Choroid plexus epithelial cell (primary cell): ENCODE results near the gene NR6A1.
A peak's percentile ranks its signal among the peaks of the same experiment; 100 is the strongest.

ENCODE experiments used
- DNase-seq: peaks from one replicate; pipeline ENCODE4 v3.0.0-alpha.2; 2010; ENCODE audit warnings: low read depth
- H3K4me3 ChIP-seq: 2 replicates; pipeline ENCODE4 v1.5.1; 2011; ENCODE audit warnings: low read depth, mild to moderate bottlenecking, control low read depth, low read length, moderate library complexity
- TF ChIP-seq, protein P1 (sequence below): conservative IDR thresholded peaks from 2 replicates; pipeline ENCODE4 v1.5.1; 2011; ENCODE audit warnings: low read depth, mild to moderate bottlenecking, control low read depth, inconsistent platforms, low read length, moderate library complexity

The NR6A1 gene

DNA sequence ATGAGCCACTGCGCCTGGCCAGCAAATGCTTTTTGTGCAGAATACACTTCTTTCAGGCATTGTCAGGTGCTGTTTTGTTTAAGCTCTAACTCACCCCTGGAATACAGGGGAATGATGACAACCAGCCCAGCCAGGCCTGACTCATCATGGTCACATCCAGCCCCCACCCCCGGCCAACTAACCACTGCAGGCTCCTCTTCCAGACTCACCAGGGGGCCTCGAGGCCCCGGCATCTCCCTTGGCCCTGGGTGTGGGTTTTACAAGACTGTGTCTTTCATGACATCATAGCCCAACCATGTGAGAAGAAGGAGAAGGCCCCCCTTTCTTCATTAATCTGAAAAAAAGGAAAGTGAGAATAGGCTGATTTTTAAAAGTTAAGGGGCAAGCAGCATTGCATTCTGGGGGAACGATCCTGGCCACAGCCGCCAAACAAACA, 41.3 kb upstream of the NR6A1 start:
- TF ChIP-seq, protein P1, sequence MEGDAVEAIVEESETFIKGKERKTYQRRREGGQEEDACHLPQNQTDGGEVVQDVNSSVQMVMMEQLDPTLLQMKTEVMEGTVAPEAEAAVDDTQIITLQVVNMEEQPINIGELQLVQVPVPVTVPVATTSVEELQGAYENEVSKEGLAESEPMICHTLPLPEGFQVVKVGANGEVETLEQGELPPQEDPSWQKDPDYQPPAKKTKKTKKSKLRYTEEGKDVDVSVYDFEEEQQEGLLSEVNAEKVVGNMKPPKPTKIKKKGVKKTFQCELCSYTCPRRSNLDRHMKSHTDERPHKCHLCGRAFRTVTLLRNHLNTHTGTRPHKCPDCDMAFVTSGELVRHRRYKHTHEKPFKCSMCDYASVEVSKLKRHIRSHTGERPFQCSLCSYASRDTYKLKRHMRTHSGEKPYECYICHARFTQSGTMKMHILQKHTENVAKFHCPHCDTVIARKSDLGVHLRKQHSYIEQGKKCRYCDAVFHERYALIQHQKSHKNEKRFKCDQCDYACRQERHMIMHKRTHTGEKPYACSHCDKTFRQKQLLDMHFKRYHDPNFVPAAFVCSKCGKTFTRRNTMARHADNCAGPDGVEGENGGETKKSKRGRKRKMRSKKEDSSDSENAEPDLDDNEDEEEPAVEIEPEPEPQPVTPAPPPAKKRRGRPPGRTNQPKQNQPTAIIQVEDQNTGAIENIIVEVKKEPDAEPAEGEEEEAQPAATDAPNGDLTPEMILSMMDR = no peak
- H3K4me3 ChIP-seq = no peak overlapping the region
- peak; percentile 100 for DNase-seq

DNA sequence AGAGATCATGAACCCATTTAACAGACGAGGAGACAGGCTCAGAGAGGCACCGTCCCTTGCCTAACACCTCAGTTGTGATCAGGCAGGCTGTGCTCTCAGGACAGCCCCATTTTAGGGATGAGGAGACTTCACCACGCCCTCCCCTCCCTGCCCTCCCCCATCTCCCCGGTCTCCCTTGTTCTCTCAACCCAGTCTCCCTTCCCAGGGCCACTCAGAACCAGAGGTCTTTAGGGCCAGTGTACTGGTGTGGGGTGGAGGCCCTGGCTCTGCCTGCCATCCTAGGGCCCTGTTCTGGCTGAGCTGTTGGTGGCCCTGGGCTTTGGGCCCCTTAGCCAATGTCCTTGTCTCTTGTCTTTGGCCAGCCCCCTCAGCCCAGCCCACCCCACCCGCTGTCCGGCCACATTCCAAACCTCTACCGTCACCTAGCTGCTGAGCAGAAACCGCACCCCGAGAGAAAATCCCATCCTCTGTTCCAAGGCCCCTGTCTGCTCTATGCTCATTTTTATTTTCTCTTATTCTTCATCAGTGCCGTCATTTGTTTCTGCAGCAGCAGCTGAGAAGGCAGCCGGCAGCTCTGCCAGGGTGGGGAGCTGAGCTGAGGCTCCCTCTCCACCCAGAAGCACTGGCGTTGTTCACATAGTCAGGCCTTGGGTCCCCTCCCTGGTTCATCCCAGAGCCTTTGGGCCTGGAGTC, 39.7 kb upstream of the NR6A1 start:
- no peak overlapping the region for H3K4me3 ChIP-seq
- peak; percentile 94 for DNase-seq
- TF ChIP-seq, protein P1 = no peak

DNA sequence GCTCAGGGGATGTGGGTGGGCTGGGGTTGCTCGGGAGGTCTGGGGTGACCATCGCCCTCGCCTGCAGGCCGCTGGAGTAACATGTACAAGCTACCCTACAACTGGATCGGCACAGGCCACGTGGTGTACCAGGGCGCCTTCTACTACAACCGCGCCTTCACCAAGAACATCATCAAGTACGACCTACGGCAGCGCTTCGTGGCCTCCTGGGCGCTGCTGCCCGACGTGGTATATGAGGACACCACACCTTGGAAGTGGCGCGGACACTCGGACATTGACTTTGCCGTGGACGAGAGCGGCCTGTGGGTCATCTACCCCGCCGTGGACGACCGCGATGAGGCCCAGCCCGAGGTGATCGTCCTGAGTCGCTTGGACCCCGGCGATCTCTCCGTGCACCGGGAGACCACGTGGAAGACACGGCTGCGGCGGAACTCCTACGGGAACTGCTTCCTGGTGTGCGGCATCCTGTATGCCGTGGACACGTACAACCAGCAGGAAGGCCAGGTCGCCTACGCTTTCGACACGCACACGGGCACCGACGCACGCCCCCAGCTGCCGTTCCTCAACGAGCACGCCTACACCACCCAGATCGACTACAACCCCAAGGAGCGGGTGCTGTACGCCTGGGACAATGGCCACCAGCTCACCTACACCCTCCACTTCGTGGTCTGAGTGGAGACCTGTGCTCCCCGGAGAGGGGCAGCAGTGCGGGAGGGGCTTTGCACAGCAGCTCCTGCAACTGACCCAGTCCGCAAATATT, 38.8 kb upstream of the NR6A1 start:
- DNase-seq = no peak
- no peak overlapping the region for H3K4me3 ChIP-seq
- TF ChIP-seq, protein P1 = no peak

DNA sequence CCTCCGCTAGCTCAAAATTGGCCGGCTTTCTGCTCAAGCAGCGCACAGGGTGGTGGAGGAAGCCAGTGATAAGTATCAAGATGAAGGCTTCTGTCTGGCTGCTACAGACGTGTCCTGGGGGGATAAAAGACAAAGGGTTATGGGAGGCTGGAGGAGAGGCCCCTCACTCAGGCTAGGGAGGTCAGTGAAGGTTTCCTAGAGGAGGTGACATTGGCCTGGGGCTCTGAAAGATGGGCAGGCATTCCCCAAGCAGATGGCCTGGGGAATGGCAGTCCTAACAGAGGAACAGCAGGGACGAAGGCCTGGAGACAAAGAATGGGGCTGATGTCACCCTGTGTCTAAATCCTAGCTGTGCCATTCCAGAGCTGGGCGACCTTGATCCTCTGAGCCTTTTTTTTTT, 38.1 kb upstream of the NR6A1 start:
- TF ChIP-seq, protein P1 = no peak
- H3K4me3 ChIP-seq = no peak overlapping the region
- DNase-seq = no peak

DNA sequence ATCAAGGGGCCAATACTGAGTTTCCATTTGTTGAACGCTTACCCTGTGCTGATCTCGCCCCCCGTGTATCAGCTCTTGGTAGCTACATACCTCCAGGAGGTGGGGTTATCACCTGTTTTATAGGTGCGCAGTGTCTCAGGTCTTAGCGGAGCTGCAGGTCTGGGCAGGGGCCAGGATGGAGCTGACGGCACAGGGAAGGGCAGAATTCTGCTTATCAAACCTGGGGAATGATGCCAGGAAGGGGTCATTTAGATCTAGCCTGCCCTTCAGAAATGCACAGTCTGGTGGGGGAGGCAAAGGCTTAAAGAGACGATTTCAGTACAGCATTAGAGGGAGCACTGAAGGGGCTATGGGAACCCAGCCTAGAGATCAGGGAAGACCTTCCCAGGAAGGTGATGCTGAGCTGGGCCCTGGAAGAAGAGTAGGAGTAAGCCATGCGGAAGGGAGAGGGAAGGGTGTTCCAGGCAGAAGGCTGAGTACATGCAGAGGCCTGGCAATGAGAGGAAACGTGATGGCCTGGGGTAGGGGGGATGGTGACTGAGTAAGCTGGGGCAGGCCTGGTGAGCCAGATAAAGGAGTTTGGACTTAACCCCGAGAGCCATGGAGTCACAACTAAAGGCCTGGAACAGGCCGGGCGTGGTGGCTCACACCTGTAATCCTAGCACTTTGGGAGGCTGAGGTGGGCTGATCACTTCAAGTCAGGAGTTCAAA, 37.3 kb upstream of the NR6A1 start:
- H3K4me3 ChIP-seq = no peak overlapping the region
- DNase-seq = no peak
- TF ChIP-seq, protein P1 = no peak

DNA sequence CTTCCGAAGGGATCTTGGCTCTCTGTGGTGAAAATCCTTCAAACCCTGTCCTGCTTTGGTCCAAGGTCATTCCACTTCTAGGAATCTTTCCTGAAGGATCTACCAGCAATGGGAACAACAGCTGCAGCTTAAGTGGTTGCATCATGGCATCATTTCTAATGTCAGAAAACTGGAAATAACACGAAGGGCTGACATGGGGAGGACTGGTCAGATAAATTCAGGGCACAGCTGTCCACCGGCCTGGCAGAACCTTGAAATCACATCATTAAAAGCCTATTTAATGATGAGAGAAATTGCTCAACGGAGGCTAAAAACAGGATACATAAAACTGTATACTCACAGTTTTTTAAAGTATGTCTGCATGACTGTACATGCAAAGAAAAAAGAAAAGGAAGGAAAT, 34.1 kb upstream of the NR6A1 start:
- no peak overlapping the region for H3K4me3 ChIP-seq
- TF ChIP-seq, protein P1 = no peak
- no peak for DNase-seq
